ENCODE data around the gene SORBS1. TPM values are rescaled to one million over a fixed set of nuclear protein-coding genes. Genes with fewer than 3 reads are reported as not detected.

SORBS1 gene
- total and polyA plus RNA-seq, 9 of the 15 experiments (the other 6 are each of a cell fraction or from before 2014, with no cell fraction given): 2.0 to 13.3 (median 6.5) TPM

DNA sequence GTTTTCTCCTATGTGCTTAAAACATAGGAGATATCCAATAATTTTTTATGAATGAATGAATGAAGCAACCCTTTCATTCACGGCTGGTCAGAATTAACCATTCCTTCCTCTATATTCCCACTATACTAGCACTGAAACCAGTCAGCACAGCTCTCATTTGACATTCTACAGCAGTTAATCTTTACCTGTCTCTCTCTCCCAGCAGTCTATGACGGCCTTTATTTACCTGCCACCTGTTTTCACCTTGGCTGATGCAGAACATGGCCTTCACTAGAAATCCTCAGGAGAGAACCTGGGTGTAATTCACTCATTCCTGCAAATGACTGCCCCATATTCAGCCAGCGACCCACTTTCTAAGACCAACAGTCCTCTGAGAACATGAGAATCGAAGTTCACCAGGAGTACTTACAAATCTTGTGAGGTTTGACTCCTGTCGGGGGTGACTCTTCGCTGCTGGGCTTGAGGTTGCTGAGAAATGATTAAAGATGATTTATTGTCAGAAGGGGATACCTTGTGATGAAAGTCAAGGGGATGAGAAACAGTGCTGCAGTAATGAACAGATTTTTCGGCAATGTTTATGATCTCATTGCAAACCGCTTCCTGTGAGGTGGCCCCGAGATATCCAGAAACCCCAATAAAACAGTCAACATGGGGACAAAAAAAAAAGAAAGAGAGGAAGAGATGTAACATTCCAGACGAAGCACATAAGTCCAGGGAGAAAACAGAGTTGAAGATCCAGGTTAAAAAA lies 239.4 kb downstream of the SORBS1 start:
- intact Hi-C loops (cut with micrococcal nuclease): no loop called here
- ChIA-PET CTCF (ENCODE audit: low intra/inter-chr PET ratio) (no interaction called here), POLR2A (interaction anchor here (0.6 kb wide), 1 partner anchor 25 kb away, joined by 3 read pairs; no protein-coding TSS in a partner anchor)
- no peak overlapping the region for H3K9ac ChIP-seq (ENCODE audit: insufficient read depth in 1 of 2, low read depth in 2 of 2, low read length in 2 of 2)
- H3K36me3 ChIP-seq (ENCODE audit: control insufficient read depth, insufficient read depth, low read length): no peaks in the 10 kb centered on the region
- BruUV-seq (replicated peaks): no TSS peak
- H3K9me3 ChIP-seq (replicated peaks; ENCODE audit: control insufficient read depth, insufficient read depth, low read depth, low read length): no peaks in the 10 kb centered on the region
- H3K27me3 ChIP-seq (ENCODE audit: control insufficient read depth in 2 of 2, insufficient read depth in 2 of 2, low read length in 2 of 2): no peaks in the 10 kb centered on the region
- H3K9me1 ChIP-seq (ENCODE audit: control insufficient read depth, insufficient read depth, low read length): peaks cover 2% of the 10 kb centered on the region
- FAIRE-seq: no peak
- in situ Hi-C loops (cut with MboI): no loop called here
- no peak overlapping the region for H2AFZ ChIP-seq (ENCODE audit: low read depth, low read length)
- H4K20me1 ChIP-seq (replicated peaks; ENCODE audit: control insufficient read depth, insufficient read depth, low read length): no peaks in the 10 kb centered on the region
- no peak for ATAC-seq
- peaks cover 10 to 16% of the 10 kb centered on the region in 2 experiments; a peak in 3 of 5 replicates for H3K4me1 ChIP-seq (replicated peaks in 1 of 2; ENCODE audit: control insufficient read depth in 2 of 2, insufficient read depth in 2 of 2, low read length in 2 of 2)
- TF ChIP-seq NFXL1 (CRISPR knock-in tag; IDR thresholded peaks at IDR 0.05) (no peak), FOXP4 (CRISPR knock-in tag; IDR thresholded peaks at IDR 0.05; ENCODE audit: borderline replicate concordance) (no peak), CEBPB (tag; IDR thresholded peaks at IDR 0.05) (no peak), NCOA4 (IDR thresholded peaks at IDR 0.05; ENCODE audit: partially characterized antibody) (no peak), GATA2 (CRISPR knock-in tag; IDR thresholded peaks at IDR 0.05) (no peak), CBFA2T2 (conservative IDR thresholded peaks at IDR 0.05) (no peak), SMAD1 (IDR thresholded peaks at IDR 0.05; ENCODE audit: low read depth, low read length, partially characterized antibody) (no peak), RBM22 (IDR thresholded peaks at IDR 0.05; ENCODE audit: low read depth, low read length, poor library complexity, severe bottlenecking) (no peak), SNIP1 (IDR thresholded peaks at IDR 0.05; ENCODE audit: low read depth) (no peak)
- TF ChIP-seq, protein P1, sequence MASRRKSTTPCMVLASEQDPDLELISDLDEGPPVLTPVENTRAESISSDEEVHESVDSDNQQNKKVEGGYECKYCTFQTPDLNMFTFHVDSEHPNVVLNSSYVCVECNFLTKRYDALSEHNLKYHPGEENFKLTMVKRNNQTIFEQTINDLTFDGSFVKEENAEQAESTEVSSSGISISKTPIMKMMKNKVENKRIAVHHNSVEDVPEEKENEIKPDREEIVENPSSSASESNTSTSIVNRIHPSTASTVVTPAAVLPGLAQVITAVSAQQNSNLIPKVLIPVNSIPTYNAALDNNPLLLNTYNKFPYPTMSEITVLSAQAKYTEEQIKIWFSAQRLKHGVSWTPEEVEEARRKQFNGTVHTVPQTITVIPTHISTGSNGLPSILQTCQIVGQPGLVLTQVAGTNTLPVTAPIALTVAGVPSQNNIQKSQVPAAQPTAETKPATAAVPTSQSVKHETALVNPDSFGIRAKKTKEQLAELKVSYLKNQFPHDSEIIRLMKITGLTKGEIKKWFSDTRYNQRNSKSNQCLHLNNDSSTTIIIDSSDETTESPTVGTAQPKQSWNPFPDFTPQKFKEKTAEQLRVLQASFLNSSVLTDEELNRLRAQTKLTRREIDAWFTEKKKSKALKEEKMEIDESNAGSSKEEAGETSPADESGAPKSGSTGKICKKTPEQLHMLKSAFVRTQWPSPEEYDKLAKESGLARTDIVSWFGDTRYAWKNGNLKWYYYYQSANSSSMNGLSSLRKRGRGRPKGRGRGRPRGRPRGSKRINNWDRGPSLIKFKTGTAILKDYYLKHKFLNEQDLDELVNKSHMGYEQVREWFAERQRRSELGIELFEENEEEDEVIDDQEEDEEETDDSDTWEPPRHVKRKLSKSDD (conservative IDR thresholded peaks at IDR 0.05; ENCODE audit: low read length): no peak
- no peak for DNase-seq (ENCODE audit: extremely low read depth in 1 of 4, low spot score in 3 of 4)
- H3K79me2 ChIP-seq (ENCODE audit: control insufficient read depth, insufficient read depth, low read length): no peaks in the 10 kb centered on the region
- H3K4me3 ChIP-seq: no peak overlapping the region
- H3K27ac ChIP-seq (ENCODE audit: extremely low read depth, low read depth, low read length): no peak overlapping the region
- WGBS (ENCODE audit: insufficient coverage, low coverage, missing lambda C conversion rate): 60% methylated on average over 10 of the region's 10 CpGs
- H3K4me2 ChIP-seq (ENCODE audit: insufficient read depth, low read length): no peak overlapping the region
